HG03139 (cell line): ENCODE measurements around the gene RPL6.

Experiments
- ATAC-seq: cut with Tn5 transposase; IDR thresholded peaks from one replicate; pipeline ENCODE4 v1.9.1; 2021; ENCODE audit not compliant: unreplicated experiment

The RPL6 gene

DNA sequence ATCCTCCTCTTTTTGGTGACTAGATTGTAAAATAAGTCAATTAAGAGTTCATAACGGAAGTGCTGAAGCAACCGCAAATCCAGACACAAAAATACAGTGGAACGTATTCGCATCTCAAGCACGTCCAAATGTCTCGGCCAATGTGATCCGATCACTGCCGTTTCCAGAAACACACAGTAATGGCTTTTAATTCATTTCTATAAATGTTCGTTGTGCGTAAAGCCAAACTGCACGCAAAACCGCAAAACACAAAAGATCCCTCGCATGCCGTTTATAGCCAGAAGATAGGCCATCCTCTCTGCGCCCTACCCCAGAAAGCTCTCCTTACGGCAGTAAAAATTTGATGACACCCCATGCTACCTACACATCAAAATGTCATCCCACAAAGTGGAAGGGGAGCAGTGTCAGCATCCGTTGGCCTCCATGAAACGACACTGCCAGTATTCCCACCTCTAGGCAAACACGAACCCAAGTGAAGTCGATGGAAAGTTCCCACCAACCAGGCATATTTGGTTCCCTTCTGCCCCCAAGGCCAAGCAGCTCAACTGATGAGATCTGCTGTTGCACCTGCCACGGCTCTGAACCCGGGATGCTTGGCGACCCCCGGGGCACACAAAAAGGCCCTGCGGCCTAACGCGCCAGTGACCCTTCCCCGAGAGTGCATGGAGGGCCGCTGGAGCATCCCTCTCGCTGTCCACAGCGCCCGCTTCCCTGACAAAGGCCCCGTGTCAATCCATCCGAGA is 28.6 kb downstream of the RPL6 start:
- ATAC-seq = no peak

DNA sequence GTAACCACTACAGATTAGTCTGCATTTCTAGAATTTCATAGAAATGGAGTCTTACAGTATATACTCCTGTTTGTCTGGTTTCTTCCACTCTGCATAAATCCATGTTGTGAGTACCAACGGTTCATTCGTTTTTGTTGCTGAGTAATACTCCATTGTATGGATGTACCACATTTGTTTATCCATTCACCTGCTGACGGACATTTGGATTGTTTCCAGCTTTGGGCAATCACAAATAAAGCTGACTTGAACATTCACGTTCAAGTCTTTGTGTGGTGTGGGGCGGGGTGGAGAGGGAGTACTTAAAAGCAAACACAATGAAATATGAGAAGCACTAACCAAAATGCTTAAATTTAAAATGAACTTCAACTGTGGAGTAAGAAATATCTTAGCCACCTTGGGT is 34.3 kb downstream of the RPL6 start:
- no peak for ATAC-seq

DNA sequence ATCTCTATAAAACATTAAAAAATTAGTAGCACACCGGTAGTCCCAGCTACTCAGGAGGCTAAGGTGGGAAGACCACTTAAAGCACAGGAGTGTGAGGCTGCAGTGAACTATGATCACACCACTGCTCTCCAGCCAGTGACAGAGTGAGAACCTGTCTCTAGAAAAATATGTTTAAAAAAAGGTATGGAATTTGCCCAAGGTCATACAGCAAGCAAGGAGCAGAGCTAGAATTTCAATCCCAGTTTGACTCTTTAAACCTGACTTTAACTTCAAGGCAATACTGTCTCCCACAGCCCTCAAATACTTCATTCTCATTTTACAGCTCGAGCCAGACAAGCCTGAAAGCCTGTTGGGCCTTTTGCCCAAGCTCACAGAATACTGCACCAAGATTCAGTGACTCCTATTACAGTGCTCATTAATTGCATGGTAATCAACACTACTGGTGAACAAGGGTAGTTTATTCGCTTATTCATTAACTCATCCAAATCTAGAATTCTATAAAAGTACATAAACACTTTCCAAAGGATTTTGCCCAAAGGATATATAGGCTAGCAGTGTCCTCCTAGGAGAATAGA is 35.2 kb downstream of the RPL6 start:
- ATAC-seq = no peak

DNA sequence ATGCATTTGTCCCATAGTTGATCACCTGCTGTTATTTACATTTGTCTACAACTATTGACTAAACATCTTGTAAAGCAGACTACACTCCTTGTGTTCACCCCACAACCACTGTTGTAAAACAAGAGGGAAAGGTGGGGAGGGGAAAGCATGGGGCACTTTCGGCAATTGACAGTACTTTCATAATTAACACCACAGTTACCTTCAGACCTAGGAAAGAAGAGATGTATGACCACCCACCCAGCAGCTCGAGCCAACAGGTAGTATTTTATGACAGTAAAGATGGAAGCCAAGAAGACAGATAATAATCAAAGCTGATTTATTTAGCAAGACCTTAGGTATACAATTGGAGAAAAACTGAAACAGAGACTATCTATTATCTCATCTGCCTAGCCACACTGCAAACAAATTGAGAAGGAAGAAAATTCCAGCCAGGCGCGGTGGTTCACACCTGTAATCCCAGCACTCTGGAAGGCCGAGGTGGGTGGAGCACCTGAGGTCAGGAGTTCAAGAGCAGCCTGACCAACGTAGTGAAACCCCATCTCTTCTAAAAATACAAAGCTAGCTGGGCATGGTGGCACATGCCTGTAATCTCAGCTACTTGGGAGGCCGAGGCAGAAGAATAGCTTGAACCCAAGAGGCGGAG is 38.4 kb downstream of the RPL6 start:
- ATAC-seq = no peak

DNA sequence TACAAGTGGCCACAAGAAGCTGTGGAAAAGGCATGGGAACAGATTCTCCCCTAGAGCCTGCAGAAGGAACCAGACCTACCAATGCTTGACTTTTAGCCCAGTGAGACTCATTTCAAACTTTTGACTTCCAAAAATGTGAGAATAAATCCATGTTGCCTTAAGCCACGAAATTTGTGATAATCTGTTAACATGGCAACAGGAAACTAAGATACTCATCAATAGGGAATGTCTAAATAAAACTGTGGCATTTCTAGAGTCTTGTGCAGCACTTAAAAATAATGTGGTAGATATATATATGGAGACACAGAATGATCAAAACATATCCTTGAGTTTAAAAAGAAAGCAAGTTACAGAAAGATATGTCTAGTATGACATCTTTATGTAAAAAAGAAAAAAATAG is 39.2 kb downstream of the RPL6 start:
- ATAC-seq = no peak

DNA sequence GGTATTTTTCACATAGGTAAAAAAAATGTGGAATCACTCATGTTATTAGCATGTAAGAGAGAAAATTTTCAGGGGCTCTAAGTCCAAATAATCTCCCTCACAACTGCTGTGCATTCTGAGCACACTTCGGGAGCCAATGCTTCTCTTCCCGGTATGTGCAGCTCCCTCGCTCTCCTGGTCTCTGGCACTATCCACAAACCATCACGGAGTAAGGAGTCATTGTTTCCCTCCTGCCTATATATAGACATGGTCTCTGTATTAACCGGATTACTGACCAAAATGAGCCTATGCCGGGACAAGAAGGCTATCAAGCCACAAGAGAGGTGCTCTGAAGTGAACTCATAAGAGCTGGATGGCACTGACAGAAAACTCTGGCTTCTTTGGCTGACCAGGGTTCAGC is 40.5 kb downstream of the RPL6 start:
- no peak for ATAC-seq

DNA sequence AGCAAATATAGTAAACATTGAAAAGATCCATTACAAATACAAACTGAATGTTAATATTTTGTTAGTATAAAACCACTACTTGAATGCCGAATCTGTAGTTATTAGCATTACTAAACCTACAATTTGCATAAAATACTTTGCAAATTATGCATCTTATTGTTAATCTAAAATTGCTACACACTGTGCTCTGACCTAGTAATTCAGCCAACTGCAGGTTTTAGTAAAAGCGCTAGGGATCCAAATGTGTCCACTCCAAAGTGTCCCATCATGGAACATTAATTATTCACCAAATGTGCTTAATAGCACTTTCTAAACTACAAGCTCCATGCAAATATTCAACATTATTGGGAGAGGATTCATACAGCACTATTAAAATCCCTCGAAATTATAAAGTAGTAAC is 41.4 kb downstream of the RPL6 start:
- no peak for ATAC-seq

DNA sequence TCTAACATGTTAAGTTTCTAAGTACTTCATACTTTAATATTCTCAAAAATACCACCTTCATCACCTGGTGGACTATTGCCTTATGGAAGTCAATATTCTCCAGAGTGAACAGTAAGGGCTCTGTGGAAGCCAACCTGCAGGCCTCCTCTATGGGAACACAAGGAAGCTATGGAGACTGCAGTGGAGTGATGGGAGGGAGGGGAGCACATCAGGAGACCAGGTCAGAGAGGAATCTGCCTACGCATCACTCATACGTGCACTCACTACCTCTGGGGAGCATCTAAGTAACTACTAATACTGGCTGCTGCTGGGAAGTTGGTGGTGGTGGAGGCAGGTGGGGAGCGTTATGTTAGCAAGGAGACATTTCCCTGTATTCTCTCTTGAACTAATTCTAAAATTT is 47.1 kb downstream of the RPL6 start:
- ATAC-seq = no peak

DNA sequence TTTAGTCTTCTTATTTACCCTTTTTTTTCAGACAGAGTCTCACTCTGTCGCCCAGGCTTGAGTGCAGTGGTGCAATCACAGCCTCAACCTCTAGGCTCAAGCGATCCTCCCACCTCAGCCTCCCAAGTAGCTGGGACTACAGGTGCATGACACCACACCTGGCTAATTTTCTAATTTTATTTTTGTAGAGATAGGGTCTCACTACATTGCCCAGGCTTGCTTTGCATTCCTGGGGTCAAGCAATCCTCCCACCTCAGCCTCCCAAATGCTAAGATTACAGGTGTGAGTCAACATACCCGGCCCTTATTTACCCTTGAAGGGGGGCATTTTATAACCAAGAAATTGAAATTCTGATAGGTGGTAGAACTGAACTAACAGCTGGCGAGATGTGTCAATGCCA is 48.1 kb downstream of the RPL6 start:
- no peak for ATAC-seq

DNA sequence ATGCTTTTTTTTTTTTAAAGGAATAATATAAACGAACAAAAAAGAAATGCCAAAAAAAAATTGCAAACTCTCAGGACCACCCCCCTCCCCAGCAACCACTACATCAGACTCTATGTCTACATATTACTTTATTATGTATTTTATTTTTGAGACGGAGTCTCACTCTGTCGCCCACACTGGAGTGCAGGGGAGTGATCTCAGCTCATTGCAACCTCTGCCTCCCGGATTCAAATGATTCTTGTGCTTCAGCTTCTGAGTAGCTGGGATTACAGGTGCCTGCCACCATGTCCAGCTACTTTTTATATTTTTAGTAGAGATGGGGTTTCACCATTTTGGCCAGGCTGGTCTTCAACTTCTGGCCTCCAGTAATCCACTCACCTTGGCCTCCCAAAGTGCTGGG is 50.1 kb downstream of the RPL6 start:
- ATAC-seq = no peak

DNA sequence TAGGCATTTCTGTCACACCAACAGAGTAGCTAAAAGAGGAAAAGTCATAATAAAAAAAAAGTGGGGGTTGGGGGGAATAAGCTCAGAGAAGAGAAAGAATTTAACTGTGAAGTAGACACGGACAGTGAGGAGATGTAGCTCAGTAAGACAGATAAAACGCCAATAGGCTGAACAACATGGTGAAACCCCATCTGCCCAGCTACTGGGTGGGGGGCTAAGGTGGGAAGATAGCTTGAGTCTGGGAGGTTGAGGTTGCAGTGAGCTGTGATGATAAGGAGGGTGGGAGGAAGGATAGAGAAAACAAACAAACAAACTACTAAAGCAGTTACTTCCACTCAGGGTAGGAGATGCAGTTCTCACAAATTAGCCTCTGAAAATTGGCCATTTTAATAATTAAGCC is 52.2 kb downstream of the RPL6 start:
- ATAC-seq = no peak
